HG03280 (cell line): ENCODE results near the gene DHDH.
A peak's percentile ranks its signal among the peaks of the same experiment; 100 is the strongest.
"Not testable (repeated sequence)": the region's sequence is repeated elsewhere in the genome, so short reads cannot be mapped to it uniquely, and the experiment has no call there.

ENCODE experiments used
- ATAC-seq: cut with Tn5 transposase; IDR thresholded peaks from one replicate; pipeline ENCODE4 v1.9.1; 2021; ENCODE audit warnings: mild to moderate bottlenecking, moderate library complexity; ENCODE audit not compliant: unreplicated experiment

Gene DHDH

GRCh38 chr19:48933382-48933932, at the start of gene DHDH:
Gene DHDH, plus strand, starts transcription at chr19:48933699. Its CDS starts 23 bp downstream, at chr19:48933722.
- ATAC-seq, result peak; percentile 65

GRCh38 chr19:48883726-48884125, 49.8 kb upstream of the DHDH start:
- ATAC-seq, result no peak

- ATAC-seq, result no peak
Measured at GRCh38 chr19:48887861-48888612, 45.5 kb upstream of the DHDH start.

GRCh38 chr19:48889496-48889895, 44.0 kb upstream of the DHDH start:
- not testable (repeated sequence) for ATAC-seq

GRCh38 chr19:48890551-48890950, 42.9 kb upstream of the DHDH start:
- ATAC-seq, result no peak

GRCh38 chr19:48895226-48895625, 38.3 kb upstream of the DHDH start:
- ATAC-seq, result no peak

- ATAC-seq, result no peak
Measured at GRCh38 chr19:48896191-48896720, 37.2 kb upstream of the DHDH start.

GRCh38 chr19:48897181-48897580, 36.3 kb upstream of the DHDH start:
- no peak for ATAC-seq

- ATAC-seq, result not testable (repeated sequence)
Measured at GRCh38 chr19:48899386-48899749, 34.1 kb upstream of the DHDH start.

- peak; percentile 88 for ATAC-seq
Measured at GRCh38 chr19:48899781-48900476, 33.6 kb upstream of the DHDH start, which contains the start of gene NUCB1. Gene NUCB1, plus strand, starts transcription at chr19:48900312. Its CDS starts 485 bp downstream, at chr19:48900797.

GRCh38 chr19:48900477-48901406, 32.8 kb upstream of the DHDH start:
- no peak for ATAC-seq

GRCh38 chr19:48902291-48902690, 31.2 kb upstream of the DHDH start:
- ATAC-seq, result not testable (repeated sequence)

- ATAC-seq, result not testable (repeated sequence)
Measured at GRCh38 chr19:48903788-48904187, 29.7 kb upstream of the DHDH start.

- ATAC-seq, result no peak
Measured at GRCh38 chr19:48905664-48906063, 27.8 kb upstream of the DHDH start.

GRCh38 chr19:48906324-48906723, 27.2 kb upstream of the DHDH start:
- no peak for ATAC-seq

- ATAC-seq, result no peak
Measured at GRCh38 chr19:48907671-48908070, 25.8 kb upstream of the DHDH start.

- not testable (repeated sequence) for ATAC-seq
Measured at GRCh38 chr19:48909424-48910077, 23.9 kb upstream of the DHDH start.

GRCh38 chr19:48910803-48911202, 22.7 kb upstream of the DHDH start:
- ATAC-seq, result no peak

- no peak for ATAC-seq
Measured at GRCh38 chr19:48913114-48913889, 20.2 kb upstream of the DHDH start.
